ENCODE measurements around the gene PLCB4.

PLCB4 gene

GRCh38 chr20:9332791-9333479, 264.0 kb downstream of the PLCB4 start:
- no peak for DNase-seq

GRCh38 chr20:9334866-9335265, 266.0 kb downstream of the PLCB4 start:
- no peak for DNase-seq

GRCh38 chr20:9338101-9338500, 269.2 kb downstream of the PLCB4 start:
- DNase-seq: no peak

GRCh38 chr20:9339708-9340107, 270.8 kb downstream of the PLCB4 start:
- no peak for DNase-seq

GRCh38 chr20:9342651-9343050, 273.8 kb downstream of the PLCB4 start:
- no peak for DNase-seq

GRCh38 chr20:9344083-9344920, 275.4 kb downstream of the PLCB4 start:
- DNase-seq: no peak

- no peak for DNase-seq
These were observed 279.4 kb downstream of the PLCB4 start for GRCh38 chr20:9348316-9348715.

- DNase-seq: no peak
These were observed 279.9 kb downstream of the PLCB4 start for GRCh38 chr20:9348747-9349146.

GRCh38 chr20:9349249-9349648, 280.4 kb downstream of the PLCB4 start:
- no peak for DNase-seq

- DNase-seq: no peak
These were observed 283.9 kb downstream of the PLCB4 start for GRCh38 chr20:9352739-9353138.

GRCh38 chr20:9353180-9353915, 284.5 kb downstream of the PLCB4 start:
- no peak for DNase-seq

- DNase-seq: no peak
These were observed 285.0 kb downstream of the PLCB4 start for GRCh38 chr20:9353916-9354276.

- no peak for DNase-seq
These were observed 285.7 kb downstream of the PLCB4 start for GRCh38 chr20:9354579-9354978.

GRCh38 chr20:9358001-9358400, 289.1 kb downstream of the PLCB4 start:
- no peak for DNase-seq

GRCh38 chr20:9359561-9360308, 290.8 kb downstream of the PLCB4 start:
- DNase-seq: no peak

GRCh38 chr20:9360431-9360830, 291.5 kb downstream of the PLCB4 start:
- DNase-seq: no peak

GRCh38 chr20:9363673-9364072, 294.8 kb downstream of the PLCB4 start:
- no peak for DNase-seq

GRCh38 chr20:9367328-9367727, 298.4 kb downstream of the PLCB4 start:
- no peak for DNase-seq

- DNase-seq: no peak
These were observed 298.9 kb downstream of the PLCB4 start for GRCh38 chr20:9367746-9368145.

GRCh38 chr20:9368893-9369292, 300.0 kb downstream of the PLCB4 start:
- no peak for DNase-seq

- no peak for DNase-seq
These were observed 300.7 kb downstream of the PLCB4 start for GRCh38 chr20:9369557-9369956.

- no peak for DNase-seq
These were observed 305.2 kb downstream of the PLCB4 start for GRCh38 chr20:9374072-9374471.

- no peak for DNase-seq
These were observed 305.6 kb downstream of the PLCB4 start for GRCh38 chr20:9374480-9374879.
